MM.1S (cell line): ENCODE measurements around the gene DLX6.

ENCODE experiments used
- DNase-seq: peaks from one replicate; pipeline ENCODE4 v3.0.0-alpha.2; 2015
- H2AFZ ChIP-seq: fragments of 300-600 bp; sonication (generic); 2 replicates; pipeline ENCODE4 v1.6.0; 2016; ENCODE audit warnings: antibody characterized with exemption, low read length
- H3F3A ChIP-seq: fragments of 300-600 bp; sonication (generic); 2 replicates; pipeline ENCODE4 v1.6.1; 2016; ENCODE audit warnings: mild to moderate bottlenecking, antibody characterized with exemption, low read length, moderate library complexity, mixed read lengths; ENCODE audit not compliant: insufficient read depth
- H3K27ac ChIP-seq: fragments of 300-600 bp; sonication (generic); 2 replicates; pipeline ENCODE4 v1.5.1; 2016; ENCODE audit warnings: mild to moderate bottlenecking, low read length
- H3K27me3 ChIP-seq: fragments of 300-600 bp; sonication (generic); replicated peaks from 2 replicates; pipeline ENCODE4 v1.6.0; 2016; ENCODE audit warnings: low read length; ENCODE audit not compliant: insufficient read depth
- H3K36me3 ChIP-seq: fragments of 300-600 bp; sonication (generic); replicated peaks from 2 replicates; pipeline ENCODE4 v1.6.1; 2016; ENCODE audit warnings: mild to moderate bottlenecking, low read length, mixed read lengths; ENCODE audit not compliant: insufficient read depth
- H3K4me1 ChIP-seq: fragments of 300-600 bp; sonication (generic); 2 replicates; pipeline ENCODE4 v1.6.1; 2016; ENCODE audit warnings: low read length, mixed read lengths
- H3K4me2 ChIP-seq: fragments of 300-600 bp; sonication (generic); 2 replicates; pipeline ENCODE4 v1.6.0; 2016; ENCODE audit warnings: low read depth, low read length
- H3K4me3 ChIP-seq: fragments of 300-600 bp; sonication (generic); 2 replicates; pipeline ENCODE4 v1.5.1; 2016; ENCODE audit warnings: low read length, mixed read lengths
- H3K79me2 ChIP-seq: fragments of 300-600 bp; sonication (generic); 2 replicates; pipeline ENCODE4 v1.6.1; 2016; ENCODE audit warnings: mixed run types, low read length, mixed read lengths
- H3K9ac ChIP-seq: fragments of 300-600 bp; sonication (generic); 2 replicates; pipeline ENCODE4 v1.6.1; 2016; ENCODE audit warnings: low read length, mixed read lengths
- H3K9me2 ChIP-seq: fragments of 300-600 bp; sonication (generic); replicated peaks from 2 replicates; pipeline ENCODE4 v1.6.1; 2016; ENCODE audit warnings: mild to moderate bottlenecking, low read length, mixed read lengths; ENCODE audit not compliant: insufficient read depth
- H3K9me3 ChIP-seq: fragments of 300-600 bp; sonication (generic); replicated peaks from 2 replicates; pipeline ENCODE4 v1.6.1; 2016; ENCODE audit warnings: mild to moderate bottlenecking, low read length, mixed read lengths; ENCODE audit not compliant: insufficient read depth
- H4K20me1 ChIP-seq: fragments of 300-600 bp; sonication (generic); 2 replicates; pipeline ENCODE4 v1.6.1; 2016; ENCODE audit warnings: mild to moderate bottlenecking, low read length, moderate library complexity, mixed read lengths; ENCODE audit not compliant: insufficient read depth
- CTCF ChIP-seq: fragments of 300-600 bp; sonication (generic); IDR thresholded peaks from 2 replicates; pipeline ENCODE4 v1.5.1; 2016; ENCODE audit warnings: antibody characterized with exemption, low read length, mixed read lengths
- EZH2 ChIP-seq: fragments of 300-600 bp; sonication (generic); optimal IDR thresholded peaks from 2 replicates; pipeline ENCODE3; 2017; ENCODE audit warnings: low read depth, mild to moderate bottlenecking, antibody characterized with exemption, low read length, mixed read lengths
- EZH2phosphoT487 ChIP-seq: fragments of 300-600 bp; sonication (generic); IDR thresholded peaks from 2 replicates; pipeline ENCODE4 v1.6.1; 2018; ENCODE audit warnings: antibody characterized with exemption, low read length

The DLX6 gene

DNA sequence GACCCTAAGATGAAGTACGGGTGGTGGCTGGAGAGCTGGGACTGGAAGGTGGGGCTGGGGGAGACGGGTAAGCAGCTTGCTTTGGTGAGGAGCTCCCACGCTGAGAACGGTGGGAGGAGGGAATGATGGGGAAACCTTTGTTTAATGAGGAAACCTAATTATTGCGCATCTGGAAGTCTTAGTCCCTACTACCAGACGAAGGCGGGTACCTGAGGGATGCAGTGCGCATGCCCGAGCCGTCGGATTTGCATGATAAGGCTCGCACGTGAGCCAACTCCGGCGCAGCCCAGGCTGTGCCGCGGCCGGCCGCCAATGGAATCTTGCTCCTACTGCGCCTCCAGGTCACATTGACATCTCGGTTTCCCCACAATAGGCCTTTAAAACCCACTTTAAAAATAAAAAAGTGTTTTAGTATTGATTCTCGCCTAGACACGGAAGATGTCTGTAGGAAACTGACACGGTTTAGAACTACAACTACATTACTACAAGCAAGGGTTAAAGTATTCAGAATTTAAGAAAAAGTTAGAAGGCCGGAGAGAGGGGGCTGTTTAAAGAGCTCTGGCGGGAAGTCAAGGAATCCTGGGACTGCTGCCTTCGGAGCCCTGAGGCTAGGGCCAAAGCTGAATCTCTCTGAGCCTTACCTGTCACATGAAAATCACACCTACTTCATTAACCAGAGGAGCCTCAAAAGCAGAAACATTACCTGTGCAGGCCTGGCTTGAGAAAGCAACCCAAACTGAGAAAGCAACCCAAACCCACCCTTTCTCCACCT, 12.1 kb upstream of the DLX6 start:
- Histone ChIP-seq H3K4me1 (no peaks in the 10 kb centered on the region), H3K27me3 (no peaks in the 10 kb centered on the region), H3F3A (no peaks in the 10 kb centered on the region), H3K27ac (no peak overlapping the region), H3K9me2 (no peaks in the 10 kb centered on the region), H3K9ac (no peak overlapping the region), H3K36me3 (no peaks in the 10 kb centered on the region), H3K4me3 (no peak overlapping the region), H2AFZ (no peak overlapping the region), H3K4me2 (no peak overlapping the region), H3K79me2 (no peaks in the 10 kb centered on the region), H3K9me3 (no peaks in the 10 kb centered on the region), H4K20me1 (no peaks in the 10 kb centered on the region)
- no peak for TF ChIP-seq EZH2
- TF ChIP-seq CTCF: no peak
- TF ChIP-seq EZH2phosphoT487: no peak
- DNase-seq: no peak

GRCh38 chr7:96993980-96994379, 11.4 kb upstream of the DLX6 start:
- H3K27me3 ChIP-seq: no peaks in the 10 kb centered on the region
- no peak overlapping the region for H3K27ac ChIP-seq
- no peaks in the 10 kb centered on the region for H3K36me3 ChIP-seq

DNA sequence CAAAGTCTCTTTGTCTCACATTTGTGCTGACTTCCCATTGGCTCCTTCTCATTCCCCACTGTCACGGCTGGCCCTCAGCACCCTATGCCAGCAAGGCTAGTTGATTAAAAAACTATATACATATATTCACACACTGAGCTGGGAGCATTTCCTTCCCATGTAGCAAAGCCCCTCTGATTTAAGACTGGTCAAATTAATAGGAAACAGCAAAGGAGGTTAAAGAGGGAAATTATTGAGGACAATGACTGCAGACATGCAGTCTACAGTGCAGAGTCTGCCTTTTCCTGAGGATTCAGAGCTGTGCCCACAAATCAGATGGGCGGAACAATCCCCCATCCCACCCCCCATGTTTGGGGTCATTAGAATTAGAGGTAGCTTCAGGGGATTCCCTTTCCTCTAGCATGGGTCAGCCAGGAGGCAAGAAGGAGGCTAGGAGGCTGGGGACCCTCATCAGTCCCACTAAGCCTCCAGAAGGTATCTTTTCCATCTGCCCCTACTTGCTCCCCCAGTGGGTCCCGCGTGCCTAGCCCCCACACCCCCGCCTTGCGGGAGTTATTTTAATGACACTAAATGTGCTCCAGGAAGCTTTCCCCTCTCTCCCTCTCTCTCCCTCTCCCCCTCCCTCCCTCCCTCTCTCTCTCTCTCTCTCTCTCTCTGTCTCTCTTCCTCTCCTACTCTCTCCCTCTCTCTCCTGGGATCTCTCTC, 9.8 kb upstream of the DLX6 start:
- no peaks in the 10 kb centered on the region for H3K27me3 ChIP-seq
- no peaks in the 10 kb centered on the region for H3K36me3 ChIP-seq
- no peaks in the 10 kb centered on the region for H3K79me2 ChIP-seq
- H3F3A ChIP-seq: no peaks in the 10 kb centered on the region
- no peak overlapping the region for H3K4me2 ChIP-seq
- H3K4me3 ChIP-seq: no peak overlapping the region
- no peak for TF ChIP-seq CTCF
- no peak for TF ChIP-seq EZH2phosphoT487
- no peak for TF ChIP-seq EZH2
- no peaks in the 10 kb centered on the region for H3K9me3 ChIP-seq
- H2AFZ ChIP-seq: no peak overlapping the region
- no peaks in the 10 kb centered on the region for H3K4me1 ChIP-seq
- no peak overlapping the region for H3K9ac ChIP-seq
- H3K9me2 ChIP-seq: no peaks in the 10 kb centered on the region
- no peak overlapping the region for H3K27ac ChIP-seq
- H4K20me1 ChIP-seq: no peaks in the 10 kb centered on the region
- no peak for DNase-seq

More at GRCh38 chr7:96993980-96994379, 11.4 kb upstream of the DLX6 start:
- TF ChIP-seq EZH2phosphoT487: no peak
- DNase-seq: no peak
- Histone ChIP-seq H3K4me2 (no peak overlapping the region), H4K20me1 (no peaks in the 10 kb centered on the region), H3K79me2 (no peaks in the 10 kb centered on the region), H3K9me2 (no peaks in the 10 kb centered on the region), H3K4me3 (no peak overlapping the region), H3F3A (no peaks in the 10 kb centered on the region), H3K9ac (no peak overlapping the region), H3K9me3 (no peaks in the 10 kb centered on the region), H2AFZ (no peak overlapping the region), H3K4me1 (no peaks in the 10 kb centered on the region)
